ENCODE results near the gene DDT.
"Not testable (repeated sequence)": the region's sequence is repeated elsewhere in the genome, so short reads cannot be mapped to it uniquely, and the experiment has no call there.

DDT gene

GRCh38 chr22:23974345-23974744, at the start of gene DDT:
TSS of gene DDT (minus strand) at chr22:23974441. CDS start at chr22:23974414, 27 bp downstream.
- H3K36me3 ChIP-seq (ENCODE audit: insufficient read depth, low read length) = peaks cover 25% of the 10 kb centered on the region
- H3K4me1 ChIP-seq (ENCODE audit: insufficient read depth, low read length); H3K4me3 ChIP-seq (ENCODE audit: low read length); H3K27me3 ChIP-seq (ENCODE audit: insufficient read depth, low read length); H2AFZ ChIP-seq (ENCODE audit: low read depth, low read length); H3K9me3 ChIP-seq (ENCODE audit: low read length): not testable (repeated sequence)

DNA sequence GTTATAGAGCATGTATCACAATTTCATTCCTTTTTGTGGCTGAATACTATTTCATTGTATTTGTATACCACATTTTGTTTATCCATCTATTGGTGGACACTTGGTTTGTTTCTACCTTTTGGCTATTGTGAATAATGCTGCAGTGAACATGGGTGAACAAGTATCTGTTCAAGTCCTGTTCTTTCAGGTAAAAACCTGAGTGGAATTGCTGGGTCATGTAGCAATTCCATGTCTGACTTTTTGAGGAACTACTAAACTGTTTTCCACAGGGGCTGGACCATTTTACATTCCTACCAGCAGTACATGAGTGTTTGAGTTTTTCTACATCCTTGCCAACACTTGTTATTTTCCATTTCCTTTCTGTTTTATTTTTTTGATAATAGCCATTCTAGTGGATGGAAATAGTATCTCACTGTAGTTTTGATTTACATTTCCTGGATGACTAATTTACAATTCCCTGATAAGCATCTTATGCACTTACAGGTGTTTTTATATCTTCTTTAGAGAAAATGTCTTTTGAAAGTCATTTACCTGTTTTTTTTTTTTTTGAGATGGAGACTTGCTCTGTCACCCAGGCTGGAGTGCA, 49.1 kb upstream of the DDT start:
- H2AFZ ChIP-seq (ENCODE audit: low read depth, low read length) = no peak overlapping the region
- no peaks in the 10 kb centered on the region for H3K4me1 ChIP-seq (ENCODE audit: insufficient read depth, low read length)
- H3K36me3 ChIP-seq (ENCODE audit: insufficient read depth, low read length) = peaks cover 3% of the 10 kb centered on the region
- no peaks in the 10 kb centered on the region for H3K9me3 ChIP-seq (ENCODE audit: low read length)
- H3K4me3 ChIP-seq (ENCODE audit: low read length) = no peak overlapping the region
- H3K27me3 ChIP-seq (ENCODE audit: insufficient read depth, low read length) = no peaks in the 10 kb centered on the region

- Histone ChIP-seq H3K4me1 (ENCODE audit: insufficient read depth, low read length) (no peaks in the 10 kb centered on the region), H3K9me3 (ENCODE audit: low read length) (no peaks in the 10 kb centered on the region), H3K4me3 (ENCODE audit: low read length) (no peak overlapping the region), H3K27me3 (ENCODE audit: insufficient read depth, low read length) (no peaks in the 10 kb centered on the region), H2AFZ (ENCODE audit: low read depth, low read length) (no peak overlapping the region), H3K36me3 (ENCODE audit: insufficient read depth, low read length) (peaks cover 12% of the 10 kb centered on the region)
These were observed 47.1 kb upstream of the DDT start for GRCh38 chr22:24021304-24021703.

- Histone ChIP-seq H3K4me1 (ENCODE audit: insufficient read depth, low read length) (peaks cover 5% of the 10 kb centered on the region), H3K4me3 (ENCODE audit: low read length) (no peak overlapping the region), H3K9me3 (ENCODE audit: low read length) (peaks cover 2% of the 10 kb centered on the region), H3K27me3 (ENCODE audit: insufficient read depth, low read length) (no peaks in the 10 kb centered on the region), H3K36me3 (ENCODE audit: insufficient read depth, low read length) (peaks cover 9% of the 10 kb centered on the region), H2AFZ (ENCODE audit: low read depth, low read length) (no peak overlapping the region)
These were observed 41.9 kb upstream of the DDT start for GRCh38 chr22:24016156-24016555.

GRCh38 chr22:24011735-24012068, 37.5 kb upstream of the DDT start:
- H3K27me3 ChIP-seq (ENCODE audit: insufficient read depth, low read length) = peaks cover 3% of the 10 kb centered on the region
- peaks cover 5% of the 10 kb centered on the region for H3K9me3 ChIP-seq (ENCODE audit: low read length)
- peak overlapping the region; percentile 43 for H2AFZ ChIP-seq (ENCODE audit: low read depth, low read length)
- peak overlapping the region; percentile 70 for H3K4me3 ChIP-seq (ENCODE audit: low read length)
- no peaks in the 10 kb centered on the region for H3K36me3 ChIP-seq (ENCODE audit: insufficient read depth, low read length)
- H3K4me1 ChIP-seq (ENCODE audit: insufficient read depth, low read length) = peaks cover 5% of the 10 kb centered on the region

- H3K4me1 ChIP-seq (ENCODE audit: insufficient read depth, low read length) = peaks cover 5% of the 10 kb centered on the region
- H3K27me3 ChIP-seq (ENCODE audit: insufficient read depth, low read length) = peaks cover 3% of the 10 kb centered on the region
- no peak overlapping the region for H2AFZ ChIP-seq (ENCODE audit: low read depth, low read length)
- no peak overlapping the region for H3K4me3 ChIP-seq (ENCODE audit: low read length)
- H3K9me3 ChIP-seq (ENCODE audit: low read length) = peaks cover 4% of the 10 kb centered on the region
- no peaks in the 10 kb centered on the region for H3K36me3 ChIP-seq (ENCODE audit: insufficient read depth, low read length)
These were observed 35.8 kb upstream of the DDT start for GRCh38 chr22:24010018-24010391.

DNA sequence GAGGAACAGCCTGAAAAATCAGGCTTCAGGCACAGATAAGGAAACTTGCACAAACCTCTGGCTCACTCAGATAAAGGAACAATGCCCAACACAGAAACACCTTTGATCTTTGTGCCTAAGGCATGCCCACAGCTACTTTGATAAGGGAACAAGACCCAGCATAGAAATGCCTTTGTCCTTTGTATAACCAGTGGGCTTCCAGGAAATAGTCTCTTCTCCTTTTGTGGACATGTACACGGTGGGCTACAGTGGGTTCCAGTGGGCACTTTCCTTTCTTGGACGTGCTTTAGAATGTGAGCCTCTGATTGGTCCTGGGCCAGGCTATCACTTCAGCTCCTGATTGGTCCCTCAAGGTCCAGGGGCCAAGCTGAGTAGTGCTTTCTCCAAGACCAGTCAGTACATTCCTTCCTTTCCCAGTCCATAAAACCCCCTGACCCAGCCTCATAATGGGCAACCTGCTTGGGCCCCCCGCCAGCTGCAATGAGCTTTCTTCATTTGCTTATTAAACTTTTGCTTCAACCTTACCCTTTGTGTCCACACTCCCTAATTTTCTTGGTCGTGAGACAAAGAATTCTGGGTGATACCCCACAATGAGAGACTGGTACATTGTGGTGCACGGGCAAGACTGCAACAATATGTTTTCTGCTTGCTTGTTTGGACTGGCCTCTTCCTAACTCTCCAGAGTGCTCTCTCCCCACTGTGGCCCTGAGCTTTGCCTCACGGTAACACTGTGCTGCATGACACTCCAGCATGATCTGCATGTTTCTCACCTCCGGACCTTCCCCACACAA, 35.2 kb upstream of the DDT start:
- Histone ChIP-seq H3K4me1 (ENCODE audit: insufficient read depth, low read length) (peaks cover 5% of the 10 kb centered on the region), H3K4me3 (ENCODE audit: low read length) (no peak overlapping the region), H3K36me3 (ENCODE audit: insufficient read depth, low read length) (no peaks in the 10 kb centered on the region), H3K27me3 (ENCODE audit: insufficient read depth, low read length) (peaks cover 3% of the 10 kb centered on the region), H3K9me3 (ENCODE audit: low read length) (peaks cover 4% of the 10 kb centered on the region), H2AFZ (ENCODE audit: low read depth, low read length) (no peak overlapping the region)

- Histone ChIP-seq H3K27me3 (ENCODE audit: insufficient read depth, low read length) (peaks cover 3% of the 10 kb centered on the region), H3K9me3 (ENCODE audit: low read length) (peaks cover 4% of the 10 kb centered on the region), H3K36me3 (ENCODE audit: insufficient read depth, low read length) (no peaks in the 10 kb centered on the region), H3K4me3 (ENCODE audit: low read length) (no peak overlapping the region), H3K4me1 (ENCODE audit: insufficient read depth, low read length) (peaks cover 5% of the 10 kb centered on the region), H2AFZ (ENCODE audit: low read depth, low read length) (no peak overlapping the region)
These were observed 34.4 kb upstream of the DDT start for GRCh38 chr22:24008381-24009226.

- Histone ChIP-seq H3K36me3 (ENCODE audit: insufficient read depth, low read length) (no peaks in the 10 kb centered on the region), H2AFZ (ENCODE audit: low read depth, low read length) (no peak overlapping the region), H3K27me3 (ENCODE audit: insufficient read depth, low read length) (peaks cover 3% of the 10 kb centered on the region), H3K4me1 (ENCODE audit: insufficient read depth, low read length) (peaks cover 5% of the 10 kb centered on the region), H3K9me3 (ENCODE audit: low read length) (peaks cover 4% of the 10 kb centered on the region), H3K4me3 (ENCODE audit: low read length) (no peak overlapping the region)
These were observed 33.7 kb upstream of the DDT start for GRCh38 chr22:24008022-24008283.

DNA sequence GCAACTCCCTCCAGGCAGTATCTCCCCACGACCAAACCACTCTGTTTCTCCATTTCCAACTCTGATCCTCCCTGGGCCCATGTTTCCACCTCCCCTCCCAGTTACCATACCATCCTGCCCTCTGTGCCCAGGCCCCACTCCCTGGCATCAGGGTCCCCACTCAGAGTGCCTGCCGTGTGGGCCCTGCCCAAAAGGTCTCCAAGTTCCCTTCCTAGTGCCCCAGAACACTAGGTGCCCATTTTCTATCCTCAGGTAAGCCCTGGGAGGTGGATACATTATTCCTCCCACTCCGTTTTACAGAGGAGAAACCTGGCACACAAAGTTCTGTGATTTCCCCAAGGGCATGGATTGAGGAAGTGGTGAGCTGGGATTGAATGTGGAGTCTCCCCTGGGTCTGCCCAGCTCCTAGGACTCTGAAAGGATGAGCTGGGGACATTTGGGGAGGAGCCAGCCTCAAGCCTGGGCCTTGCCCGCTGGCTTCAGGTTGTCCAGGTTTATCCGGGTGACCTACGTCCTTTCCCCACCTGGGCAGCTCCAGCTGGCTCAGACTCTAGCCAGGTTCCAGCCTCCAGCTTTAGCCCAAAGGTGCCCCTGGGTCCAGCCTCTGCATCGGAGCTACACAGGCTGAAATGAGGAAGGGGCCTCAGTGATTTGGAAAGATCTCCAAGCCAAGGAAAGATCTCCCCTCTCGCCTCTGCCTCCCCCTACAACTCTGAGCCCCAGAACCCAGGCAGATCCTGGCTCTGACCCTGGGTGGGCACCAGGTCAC, 33.2 kb upstream of the DDT start:
- peaks cover 3% of the 10 kb centered on the region for H3K4me1 ChIP-seq (ENCODE audit: insufficient read depth, low read length)
- H3K9me3 ChIP-seq (ENCODE audit: low read length) = peaks cover 4% of the 10 kb centered on the region
- H3K36me3 ChIP-seq (ENCODE audit: insufficient read depth, low read length) = no peaks in the 10 kb centered on the region
- H3K4me3 ChIP-seq (ENCODE audit: low read length) = no peak overlapping the region
- H3K27me3 ChIP-seq (ENCODE audit: insufficient read depth, low read length) = peaks cover 3% of the 10 kb centered on the region
- no peak overlapping the region for H2AFZ ChIP-seq (ENCODE audit: low read depth, low read length)

GRCh38 chr22:24006914-24007214, 32.6 kb upstream of the DDT start:
- Histone ChIP-seq H3K9me3 (ENCODE audit: low read length) (peaks cover 4% of the 10 kb centered on the region), H3K4me1 (ENCODE audit: insufficient read depth, low read length) (no peaks in the 10 kb centered on the region), H3K4me3 (ENCODE audit: low read length) (no peak overlapping the region), H3K27me3 (ENCODE audit: insufficient read depth, low read length) (peaks cover 3% of the 10 kb centered on the region), H3K36me3 (ENCODE audit: insufficient read depth, low read length) (no peaks in the 10 kb centered on the region), H2AFZ (ENCODE audit: low read depth, low read length) (no peak overlapping the region)

GRCh38 chr22:24006207-24006913, 32.1 kb upstream of the DDT start:
- Histone ChIP-seq H2AFZ (ENCODE audit: low read depth, low read length) (no peak overlapping the region), H3K36me3 (ENCODE audit: insufficient read depth, low read length) (no peaks in the 10 kb centered on the region), H3K27me3 (ENCODE audit: insufficient read depth, low read length) (peaks cover 3% of the 10 kb centered on the region), H3K9me3 (ENCODE audit: low read length) (peaks cover 4% of the 10 kb centered on the region), H3K4me1 (ENCODE audit: insufficient read depth, low read length) (no peaks in the 10 kb centered on the region), H3K4me3 (ENCODE audit: low read length) (no peak overlapping the region)
